Stimulated activated CD4-positive, alpha-beta T cell treated with anti-CD3 and anti-CD28 coated beads, TNF-alpha, amount 100 ng/mL, for 24 hours (primary cell): ENCODE data around the gene SPN.
"Not testable (repeated sequence)": the region's sequence is repeated elsewhere in the genome, so short reads cannot be mapped to it uniquely, and the experiment has no call there.

Source experiments
- DNase-seq, 3 experiments: peaks; one replicate each; pipeline ENCODE4 v3.0.0-alpha.2; 2020; ENCODE audit warnings: low read depth in 3 of 3

Gene SPN

DNA sequence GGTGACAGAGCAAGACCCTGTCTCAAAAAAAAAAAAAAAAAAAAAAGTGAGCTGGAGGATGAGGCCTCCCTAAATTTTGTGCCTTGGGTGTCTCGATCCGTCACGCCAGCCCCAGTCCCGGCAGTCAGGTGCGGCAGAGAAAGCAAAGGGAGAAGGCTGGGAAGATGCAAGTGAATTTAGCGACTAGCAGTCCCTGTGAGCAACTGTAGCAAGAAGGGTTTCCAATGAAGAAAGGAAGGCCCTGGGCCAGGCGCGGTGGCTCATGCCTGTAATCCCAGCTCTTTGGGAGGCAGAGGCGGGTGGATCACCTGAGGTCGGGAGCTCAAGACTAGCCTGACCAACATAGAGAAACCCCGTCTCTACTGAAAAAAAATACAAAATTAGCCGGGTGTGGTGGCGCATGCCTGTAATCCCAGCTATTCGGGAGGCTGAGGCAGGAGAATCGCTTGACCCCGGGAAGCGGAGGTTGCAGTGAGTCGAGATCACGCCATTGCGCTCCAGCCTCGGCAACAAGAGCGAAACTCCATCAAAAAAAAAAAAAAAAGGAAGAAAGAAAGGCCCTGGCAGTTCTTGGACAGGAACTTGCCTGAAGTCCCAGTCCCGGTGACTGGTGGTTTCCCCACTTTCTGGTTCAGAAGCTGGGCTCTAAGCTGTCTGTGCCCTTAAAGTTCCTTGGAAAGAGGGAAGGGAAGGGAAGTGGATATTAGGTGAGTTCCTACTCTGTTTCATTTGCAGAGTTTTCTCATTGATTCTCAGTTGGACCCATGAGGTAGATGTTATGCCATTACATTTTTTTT is 14.1 kb downstream of the SPN start:
- no peak for DNase-seq

- DNase-seq = no peak
Measured at GRCh38 chr16:29678691-29679267, 15.7 kb downstream of the SPN start, which contains the start of gene QPRT. TSS of gene QPRT (plus strand) at chr16:29679180. CDS start at chr16:29679198, 18 bp downstream.

DNA sequence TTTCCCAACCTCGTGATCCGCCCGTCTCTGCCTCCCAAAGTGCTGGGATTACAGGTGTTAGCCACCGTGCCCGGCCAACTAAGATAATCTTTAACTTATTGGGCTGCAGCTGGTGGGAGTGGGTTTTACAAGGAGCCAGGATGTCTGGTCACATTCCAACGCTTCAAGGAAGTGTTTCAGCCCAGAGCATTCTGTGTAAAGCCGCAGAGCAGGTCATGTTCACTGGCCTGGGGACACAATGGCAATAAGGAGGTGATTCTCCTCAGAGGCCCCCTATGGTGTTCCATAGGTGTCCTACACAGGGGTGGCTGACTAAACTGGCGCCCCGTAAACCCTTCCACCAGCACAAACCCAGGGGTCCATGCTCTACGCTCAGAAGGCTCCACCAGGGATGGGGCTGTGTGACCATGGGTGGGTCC is 17.1 kb downstream of the SPN start:
- DNase-seq = no peak

GRCh38 chr16:29683543-29684090 is 20.6 kb downstream of the SPN start:
- DNase-seq = no peak

DNA sequence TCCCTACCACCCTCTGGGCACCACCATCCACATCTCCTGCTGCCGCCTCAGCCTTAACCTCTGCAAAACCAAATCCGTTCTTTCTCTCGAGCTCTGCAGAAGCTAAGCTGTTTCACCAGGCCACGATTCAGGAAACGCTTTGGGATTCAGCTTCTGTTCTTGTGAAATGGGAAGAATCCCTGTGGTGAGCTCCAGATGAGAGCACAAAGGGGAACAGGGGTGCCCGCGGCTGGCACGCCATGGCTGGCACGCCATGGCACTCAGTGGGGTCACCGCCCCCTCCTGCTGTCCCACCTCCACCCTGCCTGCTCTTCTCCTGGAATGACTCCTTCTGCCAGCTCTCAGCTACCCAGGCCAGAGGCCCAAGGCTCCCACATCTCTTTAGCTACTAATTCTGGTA is 21.6 kb downstream of the SPN start:
- no peak for DNase-seq

DNA sequence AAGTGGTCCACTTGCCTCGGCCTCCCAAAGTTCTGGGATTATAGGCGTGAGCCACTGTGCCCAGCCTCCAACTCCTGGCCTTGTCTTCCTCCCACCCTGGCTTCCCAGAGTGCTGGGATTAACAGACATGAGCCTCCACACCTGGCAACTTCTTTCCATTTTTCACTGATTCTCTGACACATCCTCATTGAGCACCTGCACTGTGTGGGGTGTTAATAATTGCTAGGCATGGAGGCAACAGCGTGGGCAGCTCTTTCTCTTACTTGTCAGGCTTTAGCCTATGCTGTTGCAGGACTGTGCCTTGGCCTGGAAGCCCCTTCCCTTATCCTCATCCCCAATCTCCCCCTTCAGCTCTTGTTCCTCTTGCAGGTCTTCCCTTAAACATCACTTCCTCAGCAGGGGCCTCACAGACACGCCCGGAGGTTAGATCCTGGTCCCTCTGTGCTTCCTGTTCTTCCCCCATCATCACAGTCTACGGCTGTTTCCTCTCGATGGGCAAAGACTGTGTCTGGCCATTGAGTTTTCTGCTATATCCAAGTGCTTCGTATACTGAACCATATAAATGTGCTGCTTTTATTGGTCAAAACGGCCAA is 23.8 kb downstream of the SPN start:
- DNase-seq = no peak

DNA sequence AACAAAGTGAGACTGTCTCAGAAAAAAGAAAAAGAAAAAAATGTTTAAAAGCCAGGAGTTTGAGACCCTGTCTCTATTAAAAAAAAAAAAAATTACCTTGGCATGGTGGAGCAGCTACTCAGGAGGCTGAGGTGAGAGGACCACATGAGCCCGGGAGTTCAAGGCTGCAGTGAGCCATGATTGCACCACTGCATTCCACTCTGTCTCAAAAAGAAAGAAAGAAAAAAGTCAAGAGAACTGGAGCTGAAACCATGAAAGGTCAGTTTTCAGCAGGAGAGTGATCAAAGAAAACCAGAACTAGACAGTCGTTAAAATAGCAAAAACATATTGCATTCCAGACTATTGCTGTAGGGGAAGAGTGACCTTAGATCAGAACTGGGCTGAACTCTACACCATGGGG is 24.7 kb downstream of the SPN start:
- DNase-seq = no peak

- DNase-seq = no peak
Measured at GRCh38 chr16:29688172-29688571, 25.1 kb downstream of the SPN start.

GRCh38 chr16:29689490-29690351 is 26.7 kb downstream of the SPN start:
- DNase-seq = not testable (repeated sequence)

GRCh38 chr16:29692606-29693005 is 29.6 kb downstream of the SPN start:
- not testable (repeated sequence) for DNase-seq

DNA sequence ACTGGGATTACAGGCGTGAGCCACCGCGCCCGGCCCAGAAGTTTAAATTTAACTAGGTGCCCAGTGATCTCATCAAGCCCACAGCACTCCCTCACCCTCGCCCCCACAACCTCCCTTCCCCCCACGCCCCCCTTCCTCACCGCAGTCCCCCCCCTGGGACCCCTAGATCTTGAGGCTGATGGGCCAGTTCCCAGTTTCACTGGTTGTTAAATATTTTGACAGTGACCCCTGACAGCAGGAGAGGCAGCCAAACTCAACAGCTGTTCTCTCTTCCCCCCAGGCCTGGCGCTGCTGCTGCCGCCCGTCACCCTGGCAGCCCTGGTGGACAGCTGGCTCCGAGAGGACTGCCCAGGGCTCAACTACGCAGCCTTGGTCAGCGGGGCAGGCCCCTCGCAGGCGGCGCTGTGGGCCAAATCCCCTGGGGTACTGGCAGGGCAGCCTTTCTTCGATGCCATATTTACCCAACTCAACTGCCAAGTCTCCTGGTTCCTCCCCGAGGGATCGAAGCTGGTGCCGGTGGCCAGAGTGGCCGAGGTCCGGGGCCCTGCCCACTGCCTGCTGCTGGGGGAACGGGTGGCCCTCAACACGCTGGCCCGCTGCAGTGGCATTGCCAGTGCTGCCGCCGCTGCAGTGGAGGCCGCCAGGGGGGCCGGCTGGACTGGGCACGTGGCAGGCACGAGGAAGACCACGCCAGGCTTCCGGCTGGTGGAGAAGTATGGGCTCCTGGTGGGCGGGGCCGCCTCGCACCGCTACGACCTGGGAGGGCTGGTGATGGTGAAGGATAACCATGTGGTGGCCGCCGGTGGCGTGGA is 31.5 kb downstream of the SPN start:
- no peak for DNase-seq

- DNase-seq = not testable (repeated sequence)
Measured at GRCh38 chr16:29695675-29696074, 32.6 kb downstream of the SPN start.

DNA sequence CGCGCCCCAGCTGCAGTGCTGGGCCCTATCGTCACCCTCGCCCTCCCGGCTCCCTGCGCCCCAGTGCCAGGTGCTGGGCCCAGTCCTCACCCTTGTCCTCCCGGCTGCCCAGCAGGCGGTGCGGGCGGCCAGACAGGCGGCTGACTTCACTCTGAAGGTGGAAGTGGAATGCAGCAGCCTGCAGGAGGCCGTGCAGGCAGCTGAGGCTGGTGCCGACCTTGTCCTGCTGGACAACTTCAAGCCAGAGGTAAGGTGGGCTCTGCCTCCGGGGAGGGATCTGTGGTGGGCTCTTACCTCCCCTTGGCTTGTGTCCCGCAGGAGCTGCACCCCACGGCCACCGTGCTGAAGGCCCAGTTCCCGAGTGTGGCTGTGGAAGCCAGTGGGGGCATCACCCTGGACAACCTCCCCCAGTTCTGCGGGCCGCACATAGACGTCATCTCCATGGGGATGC is 33.9 kb downstream of the SPN start:
- DNase-seq = no peak

DNA sequence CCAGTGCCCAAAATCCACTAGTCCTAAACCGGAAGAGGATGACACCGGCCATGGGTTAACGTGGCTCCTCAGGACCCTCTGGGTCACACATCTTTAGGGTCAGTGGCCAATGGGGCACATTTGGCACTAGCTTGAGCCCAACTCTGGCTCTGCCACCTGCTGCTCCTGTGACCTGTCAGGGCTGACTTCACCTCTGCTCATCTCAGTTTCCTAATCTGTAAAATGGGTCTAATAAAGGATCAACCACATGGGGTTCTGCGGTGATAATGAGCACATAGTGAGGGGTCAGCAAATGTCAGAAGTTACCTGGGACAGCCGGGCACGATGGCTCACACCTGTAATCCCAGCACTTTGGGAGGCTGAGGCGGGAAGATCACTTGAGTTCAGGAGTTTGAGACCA is 34.3 kb downstream of the SPN start:
- DNase-seq = no peak

DNA sequence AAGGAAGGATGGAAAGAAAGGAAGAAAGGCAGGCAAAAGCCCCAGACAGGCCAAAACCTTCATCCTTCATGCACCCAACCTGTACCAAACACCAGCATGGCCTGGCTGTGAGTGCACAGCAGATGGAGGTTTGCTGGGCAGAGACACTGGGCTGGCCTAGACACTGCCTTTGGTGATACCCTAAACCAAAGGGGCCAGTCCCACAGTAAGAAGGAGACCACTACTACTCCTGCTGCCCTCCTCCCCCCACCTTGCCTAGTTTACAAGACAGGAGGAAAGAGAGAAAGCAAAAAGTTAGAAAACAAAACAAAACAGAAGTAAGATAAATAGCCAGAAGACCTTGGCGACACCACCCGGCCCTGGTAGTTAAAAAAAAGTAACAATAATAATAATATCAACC is 35.0 kb downstream of the SPN start:
- DNase-seq = no peak

DNA sequence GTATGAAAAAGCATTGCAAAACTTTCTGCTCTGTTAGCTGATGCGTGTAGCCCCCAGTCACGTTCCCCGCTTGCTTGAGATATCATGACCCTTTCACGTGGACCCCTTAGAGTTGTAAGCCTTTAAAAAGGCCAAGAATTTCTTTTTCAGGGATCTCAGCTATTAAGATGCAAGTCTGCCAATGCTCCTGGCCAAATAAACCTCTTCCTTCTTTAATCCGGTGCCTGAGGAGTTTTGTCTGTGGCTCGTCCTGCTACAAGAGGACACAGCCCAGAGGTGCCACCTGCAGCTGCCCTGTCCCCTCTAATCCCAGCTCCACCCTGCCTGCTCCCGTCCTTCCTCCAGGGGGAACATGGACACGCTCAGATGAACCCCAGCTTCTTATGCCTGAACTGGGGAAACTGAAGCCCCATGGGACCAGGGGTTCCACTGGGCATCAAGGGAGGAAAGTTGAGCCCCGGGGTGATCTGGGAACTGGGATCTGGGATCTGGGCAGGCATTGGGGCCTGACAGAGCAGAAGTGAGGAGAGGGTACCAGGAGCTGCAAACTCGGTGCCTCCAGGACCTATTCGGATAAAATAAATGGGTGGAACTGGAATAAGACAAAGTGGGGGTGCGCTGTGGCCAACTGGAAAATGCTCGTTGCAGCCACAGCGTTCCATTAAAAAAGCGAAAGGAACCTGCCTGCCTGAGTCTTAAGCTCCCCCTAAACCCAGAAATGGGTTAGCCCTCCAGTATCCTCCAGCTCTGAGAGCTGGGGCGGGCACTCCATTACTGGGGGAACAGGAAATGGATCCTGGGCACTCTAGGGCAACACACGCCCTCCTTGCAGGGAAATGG is 35.7 kb downstream of the SPN start:
- DNase-seq = no peak

DNA sequence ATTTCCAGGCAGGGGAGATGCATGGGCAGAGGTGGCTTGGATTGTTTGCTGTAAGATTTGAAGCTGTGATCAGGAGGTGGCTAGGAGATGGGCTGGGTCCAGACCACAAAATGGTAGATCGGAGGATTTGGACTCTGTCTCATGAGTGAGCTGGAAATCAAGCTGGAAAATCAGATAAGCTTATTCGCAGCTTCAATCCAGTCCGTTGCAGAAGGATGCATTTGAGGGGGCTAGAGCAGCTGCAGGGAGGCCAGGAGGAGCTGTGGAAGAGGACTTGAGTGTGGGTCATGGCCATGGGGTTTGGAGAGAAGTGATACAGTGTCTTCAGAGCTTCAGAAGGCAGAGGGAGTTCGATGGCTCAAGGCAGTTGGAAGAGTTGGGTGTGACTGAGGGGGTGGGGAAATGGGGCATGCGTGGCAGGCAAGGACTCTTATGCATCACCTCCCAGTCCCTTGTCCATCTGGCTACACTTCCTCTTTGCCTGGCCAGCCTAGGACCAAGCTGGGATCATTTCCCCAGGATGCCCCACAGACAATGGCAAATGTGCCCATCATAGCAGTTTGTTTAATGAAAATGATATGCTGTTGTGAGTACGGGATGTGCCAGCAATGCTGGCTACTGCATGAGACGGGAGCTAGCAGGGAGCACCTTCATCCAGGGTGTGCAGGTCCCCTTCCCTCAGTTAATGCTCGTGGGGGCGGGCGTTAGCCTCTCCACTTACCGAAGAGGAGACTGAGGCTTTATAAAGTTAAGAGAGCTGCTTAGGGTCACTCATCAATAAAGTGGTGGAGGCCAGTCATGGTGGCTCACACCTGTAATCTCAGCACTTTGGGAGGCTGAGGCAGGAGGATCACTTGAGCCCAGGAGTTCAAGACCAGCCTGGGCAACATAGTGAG is 36.5 kb downstream of the SPN start:
- no peak for DNase-seq

DNA sequence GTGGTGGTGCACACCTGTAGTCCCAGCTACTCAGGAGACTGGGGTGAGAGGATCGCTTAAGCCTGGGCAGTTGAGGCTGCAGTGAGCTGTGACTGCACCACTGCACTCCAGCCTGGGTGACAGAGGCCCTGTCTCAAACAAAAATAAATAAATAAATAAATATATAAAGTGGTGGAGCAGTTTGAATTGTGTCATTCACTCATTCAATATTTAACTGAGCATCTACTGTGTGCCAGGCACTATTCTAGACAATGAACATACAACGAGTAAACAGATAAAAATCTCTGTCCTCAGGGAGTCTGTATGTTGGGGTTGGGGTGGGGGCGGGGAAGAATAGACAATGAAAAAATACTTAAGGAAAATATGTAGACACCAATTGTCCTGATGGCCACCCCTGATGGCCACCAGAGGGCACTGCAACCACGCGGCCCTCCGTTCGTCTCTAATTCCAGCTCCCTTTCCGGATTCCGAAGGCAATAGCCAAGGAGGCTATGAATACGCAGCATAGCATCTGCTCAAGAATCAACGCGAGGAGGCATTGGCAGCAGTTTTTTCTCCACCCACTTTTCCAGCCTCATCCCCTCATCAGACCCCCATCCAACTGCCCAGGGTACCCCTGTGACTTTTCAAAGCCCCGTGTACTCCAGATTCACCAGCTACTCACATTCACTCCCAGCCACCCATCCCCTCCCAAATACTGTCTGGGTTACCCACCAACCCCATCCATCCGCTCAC is 37.4 kb downstream of the SPN start:
- peak; percentile 55 to 71 (median 59) for DNase-seq
